Adipose tissue (tissue), 3 donors: ENCODE results near the gene PRKCE. TPM values are rescaled to one million over a fixed set of nuclear protein-coding genes. Genes with fewer than 3 reads are reported as not detected.
"Not testable (repeated sequence)": the region's sequence is repeated elsewhere in the genome, so short reads cannot be mapped to it uniquely, and the experiment has no call there.

Experiments used
- H3K27ac ChIP-seq: one replicate; pipeline ENCODE4 v1.5.1; 2013; ENCODE audit warnings: low read depth, low read length
- WGBS, 3 donors: extraction: QIAGEN DNeasy Blood & Tissue Kit; methylation state at CpG; one replicate each; pipeline ENCODE4 v1.1.7; 2013; 5-methylcytosine and 5-hydroxymethylcytosine counted together
- polyA plus RNA-seq, 3 donors: library from polyadenylated mRNA; stranded (reverse); fragments of 200-250 nt; gene quantifications; one replicate each; pipeline ENCODE4 v1.2.3, GENCODE V29; 2013
- donor health status: healthy with polysubstance abuse.
- donor health status: Bipolar disorder and iron deficiency.
- donor health status: healthy.

Gene PRKCE
- polyA plus RNA-seq, 3 donors = 2.8 to 4.6 (median 3.5) TPM

DNA sequence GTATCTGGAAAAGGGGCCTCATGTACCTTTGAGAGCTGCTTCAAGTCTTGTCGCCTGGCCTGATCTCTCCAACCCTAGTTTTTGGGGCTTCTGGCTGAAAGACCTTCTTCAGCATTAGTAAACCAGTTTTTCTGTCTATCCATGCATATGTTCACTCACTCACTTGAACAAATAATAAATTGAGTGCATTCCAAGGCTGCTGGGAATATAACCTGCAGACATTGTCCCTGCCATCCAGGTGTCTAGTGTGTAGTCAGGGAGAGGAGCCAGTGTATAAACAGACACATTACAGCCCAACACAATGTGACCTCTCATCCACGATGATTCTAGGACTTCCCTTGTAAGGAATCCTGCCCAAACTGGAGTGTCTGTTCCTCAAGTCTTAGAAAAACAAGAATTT, 262.1 kb downstream of the PRKCE start:
- no peak overlapping the region for H3K27ac ChIP-seq
- 67 to 96% (median 90%) methylated on average over 2 of the region's 2 CpGs for WGBS, 3 donors

DNA sequence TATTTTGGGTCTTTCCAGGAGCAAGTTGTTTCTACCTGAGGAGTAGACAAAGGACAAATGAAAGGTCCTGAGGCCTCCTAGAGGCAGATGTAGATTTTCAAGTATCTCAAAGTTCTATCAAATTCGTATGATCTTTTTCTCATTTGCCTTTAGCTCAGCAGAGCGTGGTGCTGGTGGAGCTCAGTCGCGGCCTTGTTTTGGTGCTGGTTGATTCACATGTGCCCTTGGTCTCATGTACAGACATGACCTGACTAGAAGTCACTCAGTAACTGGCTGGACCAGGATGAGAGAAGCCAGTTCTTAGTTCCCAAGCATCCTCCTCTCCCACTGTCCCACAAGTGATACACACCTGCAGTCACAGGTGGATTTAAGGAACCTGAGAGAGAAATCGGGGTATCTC, 264.0 kb downstream of the PRKCE start:
- H3K27ac ChIP-seq = no peak overlapping the region
- WGBS, 3 donors = 91 to 97% (median 97%) methylated on average over 5 of the region's 5 CpGs

DNA sequence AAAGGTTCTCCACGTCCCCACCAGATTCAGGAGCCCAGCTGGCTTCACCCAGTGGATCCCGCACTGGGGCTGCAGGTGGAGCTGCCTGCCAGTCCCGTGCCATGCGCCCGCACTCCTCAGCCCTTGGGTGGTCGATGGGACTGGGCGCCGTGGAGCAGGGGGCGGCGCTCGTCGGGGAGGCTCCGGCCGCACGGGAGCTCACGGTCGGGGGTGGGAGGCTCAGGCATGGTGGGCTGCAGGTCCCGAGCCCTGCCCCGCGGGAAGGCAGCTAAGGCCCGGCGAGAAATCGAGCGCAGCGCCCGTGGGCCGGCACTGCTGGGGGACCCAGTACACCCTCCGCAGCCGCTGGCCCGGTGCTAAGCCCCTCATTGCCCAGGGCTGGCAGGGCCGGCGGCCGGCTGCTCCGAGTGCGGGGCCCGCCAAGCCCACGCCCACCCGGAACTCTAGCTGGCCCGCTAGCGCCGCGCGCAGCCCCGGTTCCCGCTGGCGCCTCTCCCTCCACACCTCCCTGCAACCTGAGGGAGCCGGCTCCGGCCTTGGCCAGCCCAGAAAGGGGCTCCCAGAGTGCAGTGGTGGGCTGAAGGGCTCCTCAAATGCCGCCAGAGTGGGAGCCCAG, 266.2 kb downstream of the PRKCE start:
- WGBS, 3 donors = 96 to 99% (median 98%) methylated on average over 32 to 47 of the region's 49 CpGs

DNA sequence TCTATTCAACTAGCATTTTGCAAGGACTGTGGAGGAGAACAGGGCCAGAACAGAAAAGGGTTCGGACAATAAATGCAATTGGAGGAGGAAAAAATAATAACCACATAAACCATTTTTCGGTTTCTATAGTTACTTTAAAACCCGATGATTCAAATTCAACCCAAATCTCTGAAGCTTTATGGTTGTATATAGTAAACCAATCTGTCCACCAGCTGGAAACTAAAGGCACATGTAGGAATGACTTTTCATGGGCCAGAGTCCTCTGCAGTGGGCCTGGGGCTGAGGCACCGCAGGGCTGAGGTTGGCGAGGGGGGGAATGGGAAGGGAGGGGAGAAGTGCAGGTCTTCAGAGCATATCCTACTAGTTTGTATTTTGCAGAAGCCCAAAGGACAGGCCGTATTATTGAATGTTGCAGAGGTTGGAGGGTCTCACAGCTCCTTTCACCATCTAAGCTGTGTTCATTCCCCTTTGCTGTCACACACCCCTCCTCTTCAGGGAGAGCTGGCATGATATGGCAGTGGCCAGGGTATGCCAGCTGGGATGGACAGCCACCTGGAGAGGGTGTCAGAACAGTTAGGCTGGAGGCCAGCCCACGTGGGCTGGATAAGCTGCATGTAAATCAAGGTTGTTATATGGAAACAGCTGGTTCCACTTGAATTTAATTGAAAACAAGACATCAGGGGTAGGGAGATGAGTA, 267.1 kb downstream of the PRKCE start:
- H3K27ac ChIP-seq = no peak overlapping the region
- 82% methylated on average over 7 of the region's 7 CpGs for WGBS, 3 donors

More for the DNA sequence above, 266.2 kb downstream of the PRKCE start:
- H3K27ac ChIP-seq = not testable (repeated sequence)

DNA sequence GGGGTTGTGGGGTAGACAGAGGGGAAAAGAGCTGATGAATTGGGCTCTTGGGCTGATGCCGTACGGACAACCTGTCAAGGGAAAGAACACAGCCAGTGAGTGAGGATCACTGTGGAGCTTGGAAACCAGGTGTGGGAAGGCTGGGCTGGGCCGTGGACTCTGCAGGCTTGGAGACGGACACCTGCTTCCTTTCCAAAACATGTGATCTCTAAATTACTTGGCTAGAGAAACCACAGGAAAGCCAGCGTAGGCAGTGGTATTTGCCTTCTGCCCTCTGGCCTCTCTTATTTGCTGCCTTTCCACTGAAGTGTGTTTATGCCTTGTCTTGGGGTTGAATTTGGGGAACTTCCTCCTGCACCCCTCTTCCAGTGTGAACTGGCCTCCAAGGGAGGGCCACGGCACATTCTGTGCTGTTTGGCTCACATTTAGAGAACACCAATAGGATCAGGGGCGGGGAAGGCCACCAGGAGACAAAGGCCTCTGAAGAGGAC, 267.7 kb downstream of the PRKCE start:
- no peak overlapping the region for H3K27ac ChIP-seq
- WGBS, 3 donors = 42 to 55% (median 46%) methylated on average over 7 of the region's 7 CpGs

DNA sequence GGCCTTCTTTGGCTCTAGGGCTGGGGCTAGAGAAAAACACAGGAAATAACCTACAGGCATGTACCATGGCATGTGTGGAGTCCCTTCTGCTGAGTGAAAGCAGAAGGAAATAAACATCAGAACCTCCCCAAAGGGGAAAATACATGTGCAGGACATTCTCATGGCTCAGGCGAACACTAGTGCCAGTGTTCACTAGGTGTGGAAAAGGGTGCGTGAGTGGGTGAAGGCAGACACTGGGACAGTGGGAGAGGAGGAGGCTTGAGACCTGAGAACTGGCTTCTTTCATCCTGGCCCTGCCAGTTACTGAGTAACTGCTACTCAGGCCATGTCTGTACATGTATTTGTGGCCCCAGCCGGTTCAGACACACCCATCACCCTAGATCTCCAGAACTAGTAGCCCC, 268.2 kb downstream of the PRKCE start:
- 63 to 86% (median 76%) methylated on average over 3 of the region's 3 CpGs for WGBS, 3 donors
- H3K27ac ChIP-seq = no peak overlapping the region

DNA sequence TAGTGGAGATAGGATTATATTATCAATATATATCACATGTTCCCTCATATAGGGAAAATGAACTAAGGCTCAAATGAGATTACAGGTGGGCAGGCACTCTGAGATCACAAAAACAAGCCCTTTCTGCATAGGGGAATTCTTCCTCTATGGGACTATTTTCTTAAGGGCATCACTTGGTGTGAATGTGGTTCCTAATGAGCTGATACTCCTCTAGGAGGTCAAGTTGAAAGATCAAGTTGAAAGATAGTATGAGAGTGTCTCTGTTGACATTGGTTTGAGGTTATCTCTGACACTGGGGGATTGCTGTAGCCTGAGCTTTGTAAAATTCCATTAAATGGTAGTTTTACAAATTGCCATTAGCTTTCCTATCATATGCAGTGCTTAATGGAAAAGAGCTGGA, 270.4 kb downstream of the PRKCE start:
- no peak overlapping the region for H3K27ac ChIP-seq

DNA sequence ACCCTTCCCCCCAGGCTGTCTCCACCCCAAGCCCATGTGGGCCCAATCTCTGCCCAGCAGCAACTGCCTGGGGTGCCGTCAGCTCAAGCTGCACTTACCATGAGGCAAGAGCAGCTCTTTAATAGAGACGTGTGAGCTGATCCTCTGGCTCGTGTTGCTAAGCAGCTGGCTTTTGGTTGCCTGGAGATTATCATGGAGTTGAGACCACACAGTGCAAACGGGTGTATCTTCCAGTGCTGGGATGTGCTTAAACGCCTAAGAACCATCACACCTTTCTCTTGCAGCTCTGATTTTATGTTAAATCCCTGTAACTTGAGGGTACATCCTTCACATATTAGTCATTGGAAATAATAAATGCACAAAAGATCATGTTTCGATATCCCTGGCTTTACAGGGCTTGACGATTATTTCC, 271.1 kb downstream of the PRKCE start:
- H3K27ac ChIP-seq = no peak overlapping the region
- WGBS, 3 donors = 75 to 85% (median 77%) methylated on average over 7 of the region's 7 CpGs

DNA sequence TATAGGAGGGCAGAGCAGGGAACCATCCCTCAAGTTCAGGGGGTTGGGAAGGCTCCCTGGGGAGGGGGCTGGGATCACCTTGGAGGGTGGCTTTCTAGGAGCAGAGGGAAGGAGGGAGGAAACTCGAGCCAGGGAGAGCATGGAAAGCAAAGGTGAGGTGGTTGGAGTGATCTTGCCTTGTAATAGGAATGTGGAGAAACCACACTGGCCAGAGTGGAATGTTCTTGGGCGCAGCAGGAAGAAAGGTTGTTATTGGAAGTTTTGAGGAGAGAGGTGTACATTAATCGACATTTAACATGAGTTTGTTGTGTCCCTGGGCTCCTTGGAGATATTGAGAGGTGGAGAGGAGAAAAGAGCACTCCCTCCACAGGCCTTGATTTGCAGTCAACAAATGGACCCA, 272.2 kb downstream of the PRKCE start:
- H3K27ac ChIP-seq = no peak overlapping the region
- WGBS, 3 donors = 92 to 96% (median 94%) methylated on average over 3 of the region's 3 CpGs

DNA sequence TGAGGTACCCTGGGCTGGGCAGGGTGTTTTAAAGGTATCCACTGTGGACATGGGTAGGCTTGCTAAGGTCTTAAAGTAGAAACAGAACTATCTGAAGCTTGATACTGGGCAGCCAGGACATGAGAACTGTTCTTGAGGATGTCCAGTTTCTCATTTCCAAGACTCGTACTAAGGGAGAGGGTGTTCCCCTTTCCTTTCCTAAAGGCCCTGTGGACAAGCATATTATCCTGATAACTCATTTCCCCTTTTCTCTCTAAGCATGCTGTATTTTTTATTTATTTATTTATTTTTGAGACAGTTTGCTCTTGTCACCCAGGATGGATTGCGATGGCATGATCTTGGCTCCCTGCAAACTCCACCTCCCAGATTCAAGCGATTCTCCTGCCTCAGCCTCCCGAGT, 273.6 kb downstream of the PRKCE start:
- WGBS, 3 donors = 88 to 95% (median 93%) methylated on average over 4 of the region's 4 CpGs
- no peak overlapping the region for H3K27ac ChIP-seq

DNA sequence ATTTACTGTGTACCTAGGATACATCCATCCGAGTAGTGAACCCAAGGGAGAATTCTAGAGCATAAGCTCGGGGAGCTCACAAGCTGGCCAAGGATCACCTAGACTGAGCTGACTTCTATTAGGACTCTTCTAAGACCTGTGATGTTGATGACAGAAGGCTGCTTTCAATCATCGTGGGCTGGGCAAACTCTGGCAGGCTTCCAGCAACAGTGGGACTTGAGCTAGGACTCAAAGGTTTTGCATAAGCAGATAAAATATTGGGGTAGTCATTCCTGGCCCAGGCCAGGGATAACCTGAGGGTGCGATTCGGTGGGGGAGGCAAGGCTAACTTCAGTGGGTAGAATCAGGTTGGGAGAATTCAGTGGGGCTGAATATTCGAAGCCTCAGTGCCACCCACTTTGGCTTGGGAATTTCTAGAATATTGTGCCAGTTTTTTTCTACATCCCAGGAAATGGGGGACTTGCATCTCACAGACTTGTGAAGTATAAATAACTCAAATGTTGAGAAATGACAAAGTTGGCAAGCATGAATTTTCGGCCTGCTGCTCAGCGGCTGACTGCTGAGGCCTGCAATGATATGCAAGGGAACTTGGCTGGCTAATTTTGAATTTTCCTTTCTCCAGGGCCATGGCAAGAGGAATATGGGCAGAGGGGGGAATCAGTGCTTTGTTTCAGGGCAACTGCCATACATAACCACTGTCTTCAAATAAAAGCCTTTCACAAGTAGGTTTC, 274.3 kb downstream of the PRKCE start:
- no peak overlapping the region for H3K27ac ChIP-seq
- WGBS, 3 donors = 72 to 88% (median 85%) methylated on average over 8 of the region's 8 CpGs

DNA sequence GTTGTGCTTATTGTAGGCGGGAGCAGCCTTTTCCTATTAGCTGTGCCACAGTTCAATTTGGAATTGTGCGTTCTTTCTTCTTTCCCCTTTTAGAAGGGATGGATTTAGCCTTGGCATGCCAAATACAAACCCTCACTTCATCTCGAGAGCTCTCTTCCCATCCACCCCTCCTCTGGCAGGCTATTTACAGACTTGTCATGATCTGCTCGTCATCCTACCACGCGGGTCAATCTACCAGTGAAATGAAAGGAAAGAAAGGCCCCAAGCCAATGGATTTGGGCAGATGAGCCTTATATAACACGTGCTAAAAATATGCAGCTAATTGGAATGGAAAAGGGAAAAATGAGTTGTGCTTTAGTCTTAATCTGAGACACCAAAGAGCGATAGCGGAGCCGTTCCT, 277.5 kb downstream of the PRKCE start:
- H3K27ac ChIP-seq = peak overlapping the region; percentile 11
- WGBS, 3 donors = 89 to 94% (median 93%) methylated on average over 10 of the region's 10 CpGs

DNA sequence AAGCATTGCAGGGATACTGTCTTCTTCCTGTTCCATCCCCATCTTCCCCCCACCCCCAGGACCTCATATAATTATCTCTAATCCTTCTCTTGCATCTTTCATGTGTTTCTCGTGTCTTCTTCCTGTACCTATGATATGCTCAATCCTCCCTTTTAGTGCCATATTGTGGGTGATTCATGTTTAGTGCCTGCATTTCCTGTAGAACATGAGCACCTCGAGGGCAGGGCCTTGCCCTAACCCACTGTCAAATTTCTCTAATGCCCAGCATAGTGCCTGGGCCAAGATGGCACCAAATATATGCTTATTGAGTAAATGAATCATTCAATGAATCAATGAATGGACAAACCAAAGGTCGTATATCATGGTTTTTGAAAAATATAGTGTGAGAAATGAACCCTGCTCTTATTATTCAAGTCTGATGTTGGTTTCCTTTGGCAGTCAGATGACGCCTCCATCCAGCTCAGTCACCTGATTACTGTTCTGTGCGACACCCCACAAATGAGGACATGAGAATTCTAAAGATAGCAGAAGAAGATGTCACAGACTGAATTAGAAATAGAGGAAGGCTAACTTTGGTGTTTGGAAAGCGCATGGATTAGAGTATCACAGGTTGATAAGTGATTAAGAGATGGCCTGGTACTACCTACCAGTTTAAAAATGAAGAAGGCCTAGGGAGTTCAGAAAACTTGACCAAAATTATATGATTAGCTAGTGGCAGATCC, 278.4 kb downstream of the PRKCE start:
- 89 to 92% (median 89%) methylated on average over 6 of the region's 6 CpGs for WGBS, 3 donors
- H3K27ac ChIP-seq = no peak overlapping the region

DNA sequence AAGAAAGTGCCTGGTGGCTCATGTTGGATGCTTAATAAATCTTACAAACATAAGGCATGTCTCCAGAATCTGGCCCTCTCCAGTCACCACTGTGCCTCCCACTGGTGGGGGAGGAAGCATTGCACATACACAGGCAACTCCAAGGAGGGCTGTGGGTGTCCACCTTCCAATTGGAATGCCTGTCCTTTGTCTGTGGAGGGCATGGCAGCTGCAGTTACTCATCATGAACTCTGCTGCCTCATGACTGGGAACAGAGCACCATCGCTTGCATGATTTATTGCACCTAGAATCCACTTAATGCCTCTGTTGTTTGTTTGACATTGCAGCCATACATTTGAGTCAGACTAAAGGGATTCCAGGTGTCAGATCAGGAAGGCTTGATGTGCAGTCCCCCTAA, 278.9 kb downstream of the PRKCE start:
- WGBS, 3 donors = 79 to 81% (median 81%) methylated on average over 1 of the region's 1 CpG

DNA sequence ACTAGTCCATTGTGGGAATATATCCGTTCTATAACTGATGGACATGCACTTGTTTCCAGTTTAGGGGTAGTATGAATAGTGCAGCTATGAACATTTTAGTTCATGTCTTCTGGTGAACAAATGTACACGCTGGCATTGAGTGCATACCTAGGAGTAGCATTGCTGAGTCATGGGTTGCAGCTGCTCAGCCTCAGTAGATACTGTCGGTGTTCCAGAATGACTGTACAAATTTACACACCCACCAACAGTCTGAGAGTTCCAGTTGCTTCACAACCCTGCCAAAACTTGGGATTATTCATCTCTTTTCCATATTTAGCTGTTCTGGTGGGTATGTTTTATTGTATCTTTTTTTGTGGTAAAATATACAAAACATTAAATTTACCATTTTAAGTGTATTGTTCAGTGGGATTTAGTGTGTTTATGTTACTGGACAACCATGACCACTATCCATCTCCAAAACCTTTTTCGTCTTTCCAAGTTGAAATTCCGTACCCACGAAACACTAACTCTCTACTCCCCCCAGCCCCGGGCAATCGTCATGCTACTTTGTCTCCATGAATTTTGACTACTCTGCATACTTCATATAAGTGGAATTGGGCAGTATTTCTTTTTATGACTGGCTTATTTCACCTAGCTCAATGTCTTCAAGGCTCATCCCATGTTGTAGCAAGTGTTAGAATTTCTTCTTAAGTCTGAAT, 281.0 kb downstream of the PRKCE start:
- WGBS, 3 donors = 88 to 93% (median 90%) methylated on average over 8 of the region's 8 CpGs
- no peak overlapping the region for H3K27ac ChIP-seq

More for the DNA sequence above, 278.9 kb downstream of the PRKCE start:
- no peak overlapping the region for H3K27ac ChIP-seq

DNA sequence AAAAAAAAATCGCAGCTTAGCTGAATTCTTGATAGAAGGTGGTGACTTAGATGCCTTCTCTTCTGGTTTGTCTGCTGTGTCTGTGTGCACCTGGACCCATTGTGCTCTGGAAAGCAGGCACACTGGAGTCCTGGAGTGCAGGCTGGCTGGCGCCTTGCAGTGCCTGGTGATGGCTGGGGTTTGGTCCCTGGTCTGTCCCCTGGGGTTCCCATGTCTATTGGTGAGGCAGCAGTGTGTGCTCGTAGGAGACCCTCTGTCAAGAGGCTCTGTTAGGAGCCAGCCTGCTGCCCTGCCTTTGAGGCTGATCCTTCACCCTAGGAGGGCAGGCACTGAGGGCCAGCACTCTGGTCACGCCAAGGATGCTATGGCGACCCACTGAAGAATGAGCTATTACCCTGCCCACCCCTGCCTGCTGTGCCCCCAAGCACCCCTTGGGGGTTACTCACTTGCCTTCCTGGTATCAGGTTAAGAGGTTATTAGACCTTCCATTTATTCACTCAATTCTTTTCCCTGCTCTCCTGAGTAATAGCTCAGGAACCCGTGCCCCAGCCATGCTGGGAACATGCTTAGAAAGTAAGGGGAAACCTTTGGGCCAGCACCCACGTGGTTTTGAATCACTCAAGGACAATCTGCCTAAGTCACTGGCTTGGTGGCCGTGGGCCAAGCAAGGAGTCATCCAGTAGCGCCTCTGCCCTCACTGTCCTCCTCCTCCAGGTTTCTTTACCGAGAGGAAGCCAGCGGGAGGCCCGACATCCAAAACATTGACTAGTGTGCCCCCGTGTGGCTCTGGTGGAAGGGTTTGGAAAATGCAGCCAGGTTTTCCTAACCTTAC, 284.5 kb downstream of the PRKCE start:
- H3K27ac ChIP-seq = no peak overlapping the region
- 38 to 40% (median 39%) methylated on average over 13 of the region's 13 CpGs for WGBS, 3 donors

DNA sequence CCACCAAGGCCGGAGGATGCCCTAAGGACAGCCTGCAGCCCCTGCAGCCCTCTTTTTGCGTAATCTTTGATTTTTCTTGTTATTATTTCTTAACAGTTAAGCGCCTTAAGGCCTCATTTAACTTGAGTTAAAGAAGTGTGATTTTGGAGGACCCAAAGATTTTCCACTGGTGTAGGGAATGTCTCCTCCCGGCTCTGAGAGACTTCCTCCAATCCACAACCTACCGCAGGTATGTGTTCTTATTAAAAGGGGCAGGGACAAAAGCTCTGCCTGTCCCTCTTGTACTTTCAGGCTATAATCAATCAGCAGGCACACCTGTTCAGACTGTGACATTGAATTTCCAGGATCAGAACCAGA, 285.1 kb downstream of the PRKCE start:
- no peak overlapping the region for H3K27ac ChIP-seq
- WGBS, 3 donors = 41 to 50% (median 41%) methylated on average over 5 of the region's 5 CpGs

DNA sequence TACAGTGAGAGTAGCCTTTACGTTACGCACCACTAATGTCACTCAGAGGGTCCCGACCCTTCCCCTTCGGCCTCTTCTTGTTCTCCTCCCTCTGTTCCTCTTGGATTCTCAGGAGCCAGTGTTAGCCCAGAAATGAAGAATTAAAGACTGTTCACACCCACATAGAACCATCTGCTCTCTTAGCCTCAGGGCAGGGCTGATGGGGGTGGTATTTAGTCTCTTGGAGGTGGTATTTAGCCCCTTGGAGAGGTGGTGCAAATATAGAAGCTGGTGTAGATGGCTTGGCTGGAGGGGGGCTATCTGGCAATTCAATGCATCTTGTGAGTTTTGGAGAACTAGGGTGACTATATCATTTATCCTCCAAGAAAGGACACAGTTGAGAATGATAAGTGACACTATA, 286.5 kb downstream of the PRKCE start:
- H3K27ac ChIP-seq = no peak overlapping the region
- 95 to 100% (median 97%) methylated on average over 4 of the region's 4 CpGs for WGBS, 3 donors
